GM12878 (cell line): ENCODE results near the gene IZUMO1R. TPM values are rescaled to one million over a fixed set of nuclear protein-coding genes. Genes with fewer than 3 reads are reported as not detected.
"Not testable (repeated sequence)": the region's sequence is repeated elsewhere in the genome, so short reads cannot be mapped to it uniquely, and the experiment has no call there.

Experiments used
- ATAC-seq: fragments of 200-7000 bp; cut with Tn5 transposase; 3 replicates; pipeline ENCODE4 v1.9.1; 2020; ENCODE audit warnings: mild to moderate bottlenecking, moderate library complexity
- BruUV-seq: library from RNA; stranded (reverse); fragments of 400-500 nt; replicated peaks from 2 replicates; lab custom pipeline; 2021; lab: Mats Ljungman, UMichigan
- CTCF ChIA-PET: fragments of 300-600 bp; sonication (Branson Sonifier 250); formaldehyde crosslinking; extraction: SDS; loops from one replicate; lab custom pipeline; 2021; ENCODE audit warnings: inconsistent platforms; lab: Yijun Ruan, JAX
- POLR2A ChIA-PET: fragments of 350-600 bp; formaldehyde crosslinking; extraction: SDS; loops from one replicate; lab custom pipeline; 2021; ENCODE audit warnings: inconsistent platforms; lab: Charles Lee
- RAD21 ChIA-PET: fragments of 300-600 bp; sonication (Branson Sonifier 250); formaldehyde crosslinking; loops from one replicate; lab custom pipeline; 2023; ENCODE audit warnings: antibody characterized with exemption; ENCODE audit not compliant: unreplicated experiment; lab: Charles Lee
- SMC1A ChIA-PET: fragments of 300-600 bp; sonication (Branson Sonifier 250); formaldehyde crosslinking; loops from one replicate; lab custom pipeline; 2023; ENCODE audit not compliant: unreplicated experiment, uncharacterized antibody; lab: Charles Lee
- DNase-seq: peaks from one replicate; pipeline ENCODE4 v3.0.0-alpha.2; 2011; ENCODE audit warnings: low read depth, low spot score
- FAIRE-seq: peaks from 3 replicates; lab custom pipeline; 2011; peaks lifted over from hg19 to GRCh38; lab: Jason Lieb, UNC
- H2AFZ ChIP-seq: 2 replicates; pipeline ENCODE4 v1.6.0; 2011; ENCODE audit warnings: low read depth, low read length, control low read depth; ENCODE audit not compliant: control insufficient read depth
- H3K27ac ChIP-seq: 2 replicates; pipeline ENCODE4 v1.5.1; 2011; ENCODE audit warnings: control low read depth; ENCODE audit not compliant: control insufficient read depth, insufficient read depth
- H3K27me3 ChIP-seq, 2 experiments: replicated peaks in 1 of 2; 2 replicates each; pipeline versions ENCODE4 v1.6.0 to v1.6.1; 2011; ENCODE audit warnings: low read length in 1 of 2; ENCODE audit not compliant: control insufficient read depth in 2 of 2, insufficient read depth in 2 of 2
- H3K36me3 ChIP-seq, 2 experiments: 2 replicates each; pipeline ENCODE4 v1.5.1; 2011; ENCODE audit warnings: low read length in 1 of 2; ENCODE audit not compliant: control insufficient read depth in 2 of 2, insufficient read depth in 2 of 2
- H3K4me1 ChIP-seq: 2 replicates; pipeline ENCODE4 v1.6.1; 2011; ENCODE audit warnings: mild to moderate bottlenecking, low read length, moderate library complexity, mixed read lengths; ENCODE audit not compliant: control insufficient read depth, insufficient read depth
- H3K4me2 ChIP-seq: 2 replicates; pipeline ENCODE4 v1.6.0; 2011; ENCODE audit warnings: control low read depth; ENCODE audit not compliant: control insufficient read depth, insufficient read depth
- H3K4me3 ChIP-seq: fragments of 200-600 bp; sonication (generic); 2 replicates; pipeline ENCODE4 v1.5.1; 2016
- H3K79me2 ChIP-seq: 2 replicates; pipeline ENCODE4 v1.6.0; 2011; ENCODE audit warnings: low read length; ENCODE audit not compliant: control insufficient read depth, insufficient read depth
- H3K9ac ChIP-seq: 2 replicates; pipeline ENCODE4 v1.8.0; 2011; ENCODE audit warnings: low read length, control low read depth, mixed read lengths; ENCODE audit not compliant: control insufficient read depth, insufficient read depth
- H3K9me3 ChIP-seq: replicated peaks from 3 replicates; pipeline ENCODE4 v1.5.1; 2011; ENCODE audit warnings: mild to moderate bottlenecking, low read length; ENCODE audit not compliant: control insufficient read depth, insufficient read depth
- H4K20me1 ChIP-seq: 2 replicates; pipeline ENCODE4 v1.6.0; 2011; ENCODE audit not compliant: control insufficient read depth, insufficient read depth
- YBX1 ChIP-seq: fragments of 450-650 bp; IDR thresholded peaks from 2 replicates; pipeline ENCODE4 v1.6.1; 2016; ENCODE audit warnings: antibody characterized with exemption
- ZNF24 ChIP-seq: fragments of 450-650 bp; IDR thresholded peaks from 2 replicates; pipeline ENCODE4 v1.6.1; 2017; ENCODE audit warnings: antibody characterized with exemption, mild to moderate bottlenecking
- WGBS: methylation state at CpG from one replicate; pipeline ENCODE4 v1.1.6; 2016; ENCODE audit warnings: low lambda C conversion rate; ENCODE audit not compliant: insufficient replicate concordance, insufficient coverage; ENCODE audit errors: missing lambda C conversion rate; 5-methylcytosine and 5-hydroxymethylcytosine counted together
- in situ Hi-C: fragments of 300-500 bp; cut with MboI; formaldehyde crosslinking; loops from 9 replicates; pipeline ENCODE4 v1.14.3; 2018; ENCODE audit warnings: mixed read lengths
- intact Hi-C: fragments of 100-400 bp; cut with micrococcal nuclease; formaldehyde crosslinking; loops from one replicate; pipeline ENCODE4 v1.14.2; 2022; ENCODE audit not compliant: unreplicated experiment
- polyA plus RNA-seq, 11 experiments: library from polyadenylated mRNA; depleted of rRNA in 4 of 11; unstranded in 6 of 11; stranded (reverse) in 5 of 11; fragments of >200 nt; fragmentation: Nextera tagmentation in 4 of 11; fragmentation: Illumina TruSeq in 1 of 11; extraction: Ambion mirVana in 4 of 11; extraction: Trizol in 1 of 11; gene quantifications; 1 replicate in 1 of 11; 2 replicates in 10 of 11; pipeline versions ENCODE4 v1.2.1 to v1.2.3, GENCODE V29; 2011 to 2016; ENCODE audit warnings: inconsistent platforms in 2 of 11, missing spikeins in 2 of 11, low read depth in 1 of 11
- total RNA-seq, 4 experiments: library from RNA; depleted of rRNA in 3 of 4; stranded (reverse); fragments of >200 nt in 3 of 4; fragmentation: Illumina TruSeq in 1 of 4; extraction: Trizol in 1 of 4; gene quantifications; 2 replicates each; pipeline versions ENCODE4 v1.2.1 to v1.2.3, GENCODE V29; 2013 to 2021
- TF ChIP-seq, protein P1 (sequence below): IDR thresholded peaks from 2 replicates; pipeline ENCODE4 v1.6.1; 2012; ENCODE audit warnings: low read depth, low read length, improper control_type of control experiment

IZUMO1R gene
- total and polyA plus RNA-seq, 10 of the 15 experiments (the other 5 are each of a cell fraction or from before 2014, with no cell fraction given), result not detected

- WGBS, result 48% methylated on average over 1 of the region's 1 CpG
- FAIRE-seq, result no peak
- H3K9ac ChIP-seq, result no peak overlapping the region
- no peaks in the 10 kb centered on the region for H3K9me3 ChIP-seq
- no peak overlapping the region for H2AFZ ChIP-seq
- no peaks in the 10 kb centered on the region for H3K79me2 ChIP-seq
- ATAC-seq, result no peak
- BruUV-seq, result no TSS peak
- H3K4me3 ChIP-seq, result no peak overlapping the region
- in situ Hi-C loops (no loop called here), intact Hi-C loops (no loop called here)
- DNase-seq, result no peak
- ChIA-PET SMC1A (interaction anchor here (0.6 kb wide), 1 partner anchor 378 kb away, joined by 3 read pairs; no protein-coding TSS in a partner anchor), RAD21 (no interaction called here), POLR2A (no interaction called here), CTCF (no interaction called here)
- no peak overlapping the region for H3K4me2 ChIP-seq
- no peaks in the 10 kb centered on the region for H3K4me1 ChIP-seq
- no peaks in the 10 kb centered on the region for H3K36me3 ChIP-seq
- H3K27ac ChIP-seq, result no peak overlapping the region
- H4K20me1 ChIP-seq, result no peaks in the 10 kb centered on the region
- TF ChIP-seq ZNF24, result no peak
- TF ChIP-seq, protein P1, sequence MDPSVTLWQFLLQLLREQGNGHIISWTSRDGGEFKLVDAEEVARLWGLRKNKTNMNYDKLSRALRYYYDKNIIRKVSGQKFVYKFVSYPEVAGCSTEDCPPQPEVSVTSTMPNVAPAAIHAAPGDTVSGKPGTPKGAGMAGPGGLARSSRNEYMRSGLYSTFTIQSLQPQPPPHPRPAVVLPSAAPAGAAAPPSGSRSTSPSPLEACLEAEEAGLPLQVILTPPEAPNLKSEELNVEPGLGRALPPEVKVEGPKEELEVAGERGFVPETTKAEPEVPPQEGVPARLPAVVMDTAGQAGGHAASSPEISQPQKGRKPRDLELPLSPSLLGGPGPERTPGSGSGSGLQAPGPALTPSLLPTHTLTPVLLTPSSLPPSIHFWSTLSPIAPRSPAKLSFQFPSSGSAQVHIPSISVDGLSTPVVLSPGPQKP, result no peak
- TF ChIP-seq YBX1, result no peak
- no peaks in the 10 kb centered on the region; a peak in 1 of 4 replicates for H3K27me3 ChIP-seq
Measured at GRCh38 chr11:94343495-94343894, 39.1 kb downstream of the IZUMO1R start.

- FAIRE-seq, POLR2A ChIA-PET, SMC1A ChIA-PET, ATAC-seq, H3K79me2 ChIP-seq, H3K9me3 ChIP-seq, RAD21 ChIA-PET, H3K36me3 ChIP-seq, H3K4me3 ChIP-seq, H3K27me3 ChIP-seq, DNase-seq, H3K27ac ChIP-seq, in situ Hi-C loops, CTCF ChIA-PET, intact Hi-C loops, H3K4me1 ChIP-seq, BruUV-seq, H3K4me2 ChIP-seq, H4K20me1 ChIP-seq, H2AFZ ChIP-seq, H3K9ac ChIP-seq: not testable (repeated sequence)
- WGBS, result 34% methylated on average over 8 of the region's 8 CpGs
Measured at GRCh38 chr11:94346311-94346710, 41.9 kb downstream of the IZUMO1R start.

DNA sequence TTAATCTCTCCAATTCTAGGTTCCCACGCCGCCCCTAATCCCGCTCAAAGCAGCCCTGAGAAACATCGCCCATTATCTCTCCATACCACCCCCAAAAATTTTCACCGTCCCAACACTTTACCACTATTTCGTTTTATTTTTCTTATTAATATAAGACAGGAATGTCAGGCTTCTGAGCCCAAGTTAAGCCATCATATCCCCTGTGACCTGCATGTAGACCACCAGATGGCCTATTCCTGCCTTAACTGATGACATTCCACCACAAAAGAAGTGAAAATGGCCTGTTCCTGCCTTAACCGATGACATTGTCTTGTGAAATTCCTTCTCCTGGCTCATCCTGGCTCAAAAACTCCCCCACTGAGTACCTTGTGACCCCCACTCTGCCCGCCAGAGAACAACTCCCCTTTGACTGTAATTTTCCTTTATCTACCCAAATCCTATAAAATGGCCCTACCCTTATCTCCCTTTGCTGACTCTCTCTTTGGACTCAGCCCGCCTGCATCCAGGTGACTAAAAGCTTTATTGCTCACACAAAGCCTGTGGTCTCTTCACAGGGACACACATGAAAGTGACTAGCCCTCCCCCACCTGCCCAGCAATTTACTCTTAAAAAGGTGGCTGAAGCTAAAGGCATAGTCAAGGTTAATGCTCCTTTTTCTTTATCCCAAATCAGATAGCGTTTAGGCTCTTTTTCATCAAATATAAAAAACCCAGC, 46.6 kb downstream of the IZUMO1R start:
- H3K4me1 ChIP-seq, CTCF ChIA-PET, SMC1A ChIA-PET, FAIRE-seq, H3K4me3 ChIP-seq, BruUV-seq, intact Hi-C loops, H3K27ac ChIP-seq, ATAC-seq, H3K27me3 ChIP-seq, H3K79me2 ChIP-seq, H3K9ac ChIP-seq, POLR2A ChIA-PET, H2AFZ ChIP-seq, DNase-seq, H4K20me1 ChIP-seq, in situ Hi-C loops, H3K9me3 ChIP-seq, H3K36me3 ChIP-seq, RAD21 ChIA-PET, H3K4me2 ChIP-seq: not testable (repeated sequence)
- 40% methylated on average over 5 of the region's 10 CpGs for WGBS
